BJ (cell line): ENCODE data around the gene NOPCHAP1. TPM values are rescaled to one million over a fixed set of nuclear protein-coding genes. Genes with fewer than 3 reads are reported as not detected.

ENCODE experiments used
- CTCF ChIA-PET: fragments of 350-600 bp; formaldehyde crosslinking; extraction: SDS; loops from one replicate; lab custom pipeline; 2021; ENCODE audit warnings: antibody characterized with exemption, inconsistent platforms; lab: Yijun Ruan, JAX
- POLR2A ChIA-PET: fragments of 300-600 bp; sonication (Branson Sonifier 250); formaldehyde crosslinking; extraction: SDS; loops from one replicate; lab custom pipeline; 2021; ENCODE audit warnings: antibody characterized with exemption; lab: Charles Lee
- DNase-seq: peaks from one replicate; pipeline ENCODE4 v3.0.0-alpha.2; 2011; ENCODE audit warnings: low read depth
- H3K27me3 ChIP-seq: 2 replicates; pipeline ENCODE4 v1.6.0; 2011; ENCODE audit warnings: low read length; ENCODE audit not compliant: control insufficient read depth, insufficient read depth
- H3K36me3 ChIP-seq: 2 replicates; pipeline ENCODE4 v1.5.1; 2011; ENCODE audit warnings: low read length; ENCODE audit not compliant: control insufficient read depth, insufficient read depth
- H3K4me3 ChIP-seq: 2 replicates; pipeline ENCODE4 v1.5.1; 2011; ENCODE audit warnings: low read depth, mild to moderate bottlenecking, control low read depth, low read length
- polyA plus RNA-seq: library from polyadenylated mRNA; depleted of rRNA; stranded (reverse); fragments of >200 nt; gene quantifications from 2 replicates; pipeline ENCODE4 v1.2.3, GENCODE V29; 2011
- TF ChIP-seq, protein P1 (sequence below): IDR thresholded peaks from 2 replicates; pipeline ENCODE4 v1.5.1; 2011; ENCODE audit warnings: low read depth, mild to moderate bottlenecking, control low read depth, inconsistent platforms, low read length, moderate library complexity; ENCODE audit not compliant: insufficient read depth

Gene NOPCHAP1
- polyA plus RNA-seq, 1 experiment: 3.8 TPM

DNA sequence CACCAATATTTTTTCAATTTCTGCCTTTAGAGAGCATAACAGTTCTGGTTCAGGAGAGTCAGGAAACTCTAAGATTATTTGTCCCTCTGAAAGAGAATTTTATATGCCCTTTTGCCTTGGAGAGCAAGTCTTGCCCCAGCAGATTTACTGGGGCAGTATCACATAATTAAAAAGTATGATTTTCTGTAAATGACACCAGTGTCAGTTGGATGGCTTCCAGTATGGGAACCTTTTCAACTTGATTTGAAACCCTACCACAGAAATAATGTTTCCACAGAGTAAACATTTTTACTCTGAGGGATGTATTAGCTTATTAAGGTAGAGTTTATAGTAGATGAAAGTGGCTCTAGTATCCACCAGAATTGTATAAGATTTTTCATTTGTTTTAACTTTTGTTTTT lies 15.4 kb downstream of the NOPCHAP1 start:
- Histone ChIP-seq H3K36me3 (no peaks in the 10 kb centered on the region), H3K4me3 (no peak overlapping the region), H3K27me3 (no peaks in the 10 kb centered on the region)
- DNase-seq: no peak
- ChIA-PET CTCF (interaction anchor here (1.3 kb wide), 1 partner anchor 9 kb away, joined by 3 read pairs; no protein-coding TSS in a partner anchor), POLR2A (no interaction called here)
- TF ChIP-seq, protein P1, sequence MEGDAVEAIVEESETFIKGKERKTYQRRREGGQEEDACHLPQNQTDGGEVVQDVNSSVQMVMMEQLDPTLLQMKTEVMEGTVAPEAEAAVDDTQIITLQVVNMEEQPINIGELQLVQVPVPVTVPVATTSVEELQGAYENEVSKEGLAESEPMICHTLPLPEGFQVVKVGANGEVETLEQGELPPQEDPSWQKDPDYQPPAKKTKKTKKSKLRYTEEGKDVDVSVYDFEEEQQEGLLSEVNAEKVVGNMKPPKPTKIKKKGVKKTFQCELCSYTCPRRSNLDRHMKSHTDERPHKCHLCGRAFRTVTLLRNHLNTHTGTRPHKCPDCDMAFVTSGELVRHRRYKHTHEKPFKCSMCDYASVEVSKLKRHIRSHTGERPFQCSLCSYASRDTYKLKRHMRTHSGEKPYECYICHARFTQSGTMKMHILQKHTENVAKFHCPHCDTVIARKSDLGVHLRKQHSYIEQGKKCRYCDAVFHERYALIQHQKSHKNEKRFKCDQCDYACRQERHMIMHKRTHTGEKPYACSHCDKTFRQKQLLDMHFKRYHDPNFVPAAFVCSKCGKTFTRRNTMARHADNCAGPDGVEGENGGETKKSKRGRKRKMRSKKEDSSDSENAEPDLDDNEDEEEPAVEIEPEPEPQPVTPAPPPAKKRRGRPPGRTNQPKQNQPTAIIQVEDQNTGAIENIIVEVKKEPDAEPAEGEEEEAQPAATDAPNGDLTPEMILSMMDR: no peak

DNA sequence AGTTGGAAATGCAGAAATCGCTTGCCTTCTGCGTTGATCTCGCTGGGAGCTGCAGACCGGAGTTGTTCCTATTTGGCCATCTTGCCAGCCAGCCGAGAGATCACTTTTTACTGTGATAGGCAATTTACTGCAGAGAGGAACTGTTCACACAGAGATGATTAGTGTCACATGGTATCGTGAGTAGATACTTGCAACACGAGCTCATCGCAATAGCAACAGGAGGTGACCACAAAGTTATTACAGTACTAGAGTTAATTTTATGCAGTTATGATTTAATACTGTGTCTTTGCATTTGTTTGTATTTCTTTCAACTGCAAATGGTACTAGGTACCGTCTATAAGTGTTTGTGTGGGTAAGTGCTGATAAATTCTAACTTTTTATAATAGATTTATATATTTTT lies 27.8 kb downstream of the NOPCHAP1 start:
- H3K27me3 ChIP-seq: no peaks in the 10 kb centered on the region
- ChIA-PET CTCF (no interaction called here), POLR2A (no interaction called here)
- TF ChIP-seq, protein P1: no peak
- peaks cover 5% of the 10 kb centered on the region; the same call in 1 of the 2 replicates for H3K36me3 ChIP-seq
- H3K4me3 ChIP-seq: no peak overlapping the region
- DNase-seq: no peak

DNA sequence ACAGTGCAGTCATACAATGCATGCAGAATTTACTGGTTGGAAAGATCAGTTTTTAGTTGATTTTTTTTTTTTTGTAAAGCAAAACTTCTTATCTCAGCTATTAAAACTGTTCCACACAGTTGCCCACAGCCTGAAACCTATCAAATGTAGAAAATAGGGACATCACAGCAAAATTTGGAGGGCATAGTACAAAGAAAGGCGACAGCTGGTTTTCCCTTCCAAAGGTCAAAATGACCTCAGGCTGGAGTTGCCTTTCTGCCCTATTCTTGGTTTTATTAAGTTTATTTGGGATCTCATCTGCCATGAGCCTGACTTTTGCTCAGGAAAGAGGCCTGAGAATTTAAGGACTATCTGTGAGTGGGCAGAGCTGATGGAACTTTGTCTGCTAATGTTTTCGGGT lies 28.5 kb downstream of the NOPCHAP1 start:
- DNase-seq: no peak
- Histone ChIP-seq H3K4me3 (no peak overlapping the region), H3K36me3 (peaks cover 8% of the 10 kb centered on the region), H3K27me3 (no peaks in the 10 kb centered on the region)
- TF ChIP-seq, protein P1: no peak
- ChIA-PET CTCF (no interaction called here), POLR2A (no interaction called here)

GRCh38 chr12:105015543-105015942 lies 29.4 kb downstream of the NOPCHAP1 start:
- no peak overlapping the region for H3K4me3 ChIP-seq
- ChIA-PET POLR2A (no interaction called here), CTCF (no interaction called here)
- H3K27me3 ChIP-seq: no peaks in the 10 kb centered on the region
- peaks cover 9% of the 10 kb centered on the region for H3K36me3 ChIP-seq
- TF ChIP-seq, protein P1: no peak
- no peak for DNase-seq

- Histone ChIP-seq H3K27me3 (no peaks in the 10 kb centered on the region), H3K36me3 (peaks cover 20% of the 10 kb centered on the region), H3K4me3 (no peak overlapping the region)
- POLR2A ChIA-PET: no interaction called here
- no peak for DNase-seq
- CTCF ChIA-PET: no interaction called here
- TF ChIP-seq, protein P1: no peak
These were observed 31.9 kb downstream of the NOPCHAP1 start for GRCh38 chr12:105018012-105018411.
